Measurements from ENCODE around the gene WIPF2.

Gene WIPF2

GRCh38 chr17:40247926-40248495 is 28.9 kb downstream of the WIPF2 start:
- no peak for DNase-seq (ENCODE audit: low spot score)

GRCh38 chr17:40248507-40248906 is 29.4 kb downstream of the WIPF2 start:
- no peak for DNase-seq (ENCODE audit: low spot score)

GRCh38 chr17:40251576-40251975 is 32.5 kb downstream of the WIPF2 start:
- peak; percentile 61 for DNase-seq (ENCODE audit: low spot score)

GRCh38 chr17:40253565-40253964 is 34.5 kb downstream of the WIPF2 start:
- no peak for DNase-seq (ENCODE audit: low spot score)

- no peak for DNase-seq (ENCODE audit: low spot score)
Observed at GRCh38 chr17:40259505-40259904, 40.4 kb downstream of the WIPF2 start.

- DNase-seq (ENCODE audit: low spot score): no peak
Observed at GRCh38 chr17:40260528-40260927, 41.4 kb downstream of the WIPF2 start.

GRCh38 chr17:40264458-40265185 is 45.5 kb downstream of the WIPF2 start:
- no peak for DNase-seq (ENCODE audit: low spot score)

GRCh38 chr17:40265337-40265736 is 46.2 kb downstream of the WIPF2 start:
- no peak for DNase-seq (ENCODE audit: low spot score)

- no peak for DNase-seq (ENCODE audit: low spot score)
Observed at GRCh38 chr17:40266882-40267281, 47.8 kb downstream of the WIPF2 start.

- no peak for DNase-seq (ENCODE audit: low spot score)
Observed at GRCh38 chr17:40268141-40268712, 49.1 kb downstream of the WIPF2 start.

- no peak for DNase-seq (ENCODE audit: low spot score)
Observed at GRCh38 chr17:40278414-40278813, 59.3 kb downstream of the WIPF2 start.

GRCh38 chr17:40279402-40279801 is 60.3 kb downstream of the WIPF2 start:
- no peak for DNase-seq (ENCODE audit: low spot score)

GRCh38 chr17:40281663-40282062 is 62.6 kb downstream of the WIPF2 start:
- DNase-seq (ENCODE audit: low spot score): no peak

- DNase-seq (ENCODE audit: low spot score): no peak
Observed at GRCh38 chr17:40283662-40284061, 64.6 kb downstream of the WIPF2 start.

GRCh38 chr17:40284085-40284713 is 65.1 kb downstream of the WIPF2 start:
- DNase-seq (ENCODE audit: low spot score): no peak

- no peak for DNase-seq (ENCODE audit: low spot score)
Observed at GRCh38 chr17:40286473-40286872, 67.4 kb downstream of the WIPF2 start.

- DNase-seq (ENCODE audit: low spot score): no peak
Observed at GRCh38 chr17:40287159-40287493, 68.0 kb downstream of the WIPF2 start.

GRCh38 chr17:40287494-40288369 is 68.6 kb downstream of the WIPF2 start, which contains the start of gene CDC6:
TSS of gene CDC6 (plus strand) at chr17:40287879. CDS start at chr17:40289421, 1,542 bp downstream.
- DNase-seq (ENCODE audit: low spot score): peak; percentile 100

GRCh38 chr17:40290629-40291280 is 71.7 kb downstream of the WIPF2 start:
- DNase-seq (ENCODE audit: low spot score): no peak

GRCh38 chr17:40291281-40291664 is 72.2 kb downstream of the WIPF2 start:
- DNase-seq (ENCODE audit: low spot score): no peak

GRCh38 chr17:40293363-40293762 is 74.3 kb downstream of the WIPF2 start:
- DNase-seq (ENCODE audit: low spot score): no peak

Measured in kidney capillary endothelial cell (primary cell).